Epithelial cell of proximal tubule (primary cell): Measurements from ENCODE around the gene DCAF8. TPM values are rescaled to one million over a fixed set of nuclear protein-coding genes. Genes with fewer than 3 reads are reported as not detected.

Source experiments
- DNase-seq: peaks from one replicate; pipeline ENCODE4 v3.0.0-alpha.2; 2011; ENCODE audit warnings: low read depth
- H3K4me3 ChIP-seq: 2 replicates; pipeline ENCODE4 v1.5.1; 2011; ENCODE audit warnings: low read depth, mild to moderate bottlenecking, low read length
- total RNA-seq: library from RNA; depleted of rRNA; stranded (reverse); fragments of >200 nt; gene quantifications from 2 replicates; pipeline ENCODE4 v1.2.3, GENCODE V29; 2015
- TF ChIP-seq, protein P1 (sequence below): conservative IDR thresholded peaks from 2 replicates; pipeline ENCODE4 v1.5.1; 2012; ENCODE audit warnings: low read depth, mild to moderate bottlenecking, low read length

DCAF8 gene
- total RNA-seq, 1 donor from 2014 or later = 32.3 TPM

DNA sequence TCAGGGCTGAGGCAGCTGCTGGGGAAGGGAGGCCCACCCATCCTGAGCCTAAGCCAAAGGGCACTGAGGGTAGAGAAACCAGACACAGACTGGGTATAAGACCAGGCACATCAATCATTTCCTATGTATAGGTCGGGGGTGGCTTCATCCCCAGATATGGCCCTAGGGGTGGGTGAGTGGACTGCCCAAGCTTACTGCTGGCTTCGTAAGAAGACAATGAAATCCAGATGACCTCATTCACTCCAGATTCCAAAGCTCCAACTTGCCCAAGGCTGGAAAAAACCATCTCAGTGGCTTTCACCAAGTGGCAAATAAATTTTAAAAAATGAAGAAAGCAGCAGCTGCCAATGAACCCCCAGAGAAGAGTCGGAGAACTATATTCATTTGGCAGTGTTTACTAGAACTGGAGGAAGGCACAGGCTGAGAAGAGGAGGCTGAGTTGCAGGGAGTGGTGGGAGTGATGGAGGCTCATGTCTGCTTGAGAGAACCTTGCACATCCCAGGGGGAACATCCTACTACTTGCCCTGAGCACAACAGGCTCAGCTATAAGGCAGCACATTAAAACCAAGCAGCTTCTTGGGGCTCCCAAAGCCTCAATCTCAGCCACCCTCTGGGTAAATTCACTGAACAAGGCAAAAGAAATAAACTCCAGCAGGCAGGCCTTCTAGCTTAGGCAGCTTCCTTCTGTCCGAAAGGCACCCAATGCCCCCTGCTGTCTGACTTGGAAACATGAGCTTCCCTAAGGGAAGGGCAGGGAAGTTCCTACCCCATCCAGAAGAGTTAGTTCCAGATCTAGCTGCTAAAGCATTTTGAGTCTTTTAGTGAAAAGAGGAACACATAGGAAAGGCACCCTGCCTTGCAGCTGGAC is 43.1 kb downstream of the DCAF8 start:
- no peak overlapping the region for H3K4me3 ChIP-seq
- DNase-seq = no peak
- TF ChIP-seq, protein P1, sequence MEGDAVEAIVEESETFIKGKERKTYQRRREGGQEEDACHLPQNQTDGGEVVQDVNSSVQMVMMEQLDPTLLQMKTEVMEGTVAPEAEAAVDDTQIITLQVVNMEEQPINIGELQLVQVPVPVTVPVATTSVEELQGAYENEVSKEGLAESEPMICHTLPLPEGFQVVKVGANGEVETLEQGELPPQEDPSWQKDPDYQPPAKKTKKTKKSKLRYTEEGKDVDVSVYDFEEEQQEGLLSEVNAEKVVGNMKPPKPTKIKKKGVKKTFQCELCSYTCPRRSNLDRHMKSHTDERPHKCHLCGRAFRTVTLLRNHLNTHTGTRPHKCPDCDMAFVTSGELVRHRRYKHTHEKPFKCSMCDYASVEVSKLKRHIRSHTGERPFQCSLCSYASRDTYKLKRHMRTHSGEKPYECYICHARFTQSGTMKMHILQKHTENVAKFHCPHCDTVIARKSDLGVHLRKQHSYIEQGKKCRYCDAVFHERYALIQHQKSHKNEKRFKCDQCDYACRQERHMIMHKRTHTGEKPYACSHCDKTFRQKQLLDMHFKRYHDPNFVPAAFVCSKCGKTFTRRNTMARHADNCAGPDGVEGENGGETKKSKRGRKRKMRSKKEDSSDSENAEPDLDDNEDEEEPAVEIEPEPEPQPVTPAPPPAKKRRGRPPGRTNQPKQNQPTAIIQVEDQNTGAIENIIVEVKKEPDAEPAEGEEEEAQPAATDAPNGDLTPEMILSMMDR = peak; percentile 75

DNA sequence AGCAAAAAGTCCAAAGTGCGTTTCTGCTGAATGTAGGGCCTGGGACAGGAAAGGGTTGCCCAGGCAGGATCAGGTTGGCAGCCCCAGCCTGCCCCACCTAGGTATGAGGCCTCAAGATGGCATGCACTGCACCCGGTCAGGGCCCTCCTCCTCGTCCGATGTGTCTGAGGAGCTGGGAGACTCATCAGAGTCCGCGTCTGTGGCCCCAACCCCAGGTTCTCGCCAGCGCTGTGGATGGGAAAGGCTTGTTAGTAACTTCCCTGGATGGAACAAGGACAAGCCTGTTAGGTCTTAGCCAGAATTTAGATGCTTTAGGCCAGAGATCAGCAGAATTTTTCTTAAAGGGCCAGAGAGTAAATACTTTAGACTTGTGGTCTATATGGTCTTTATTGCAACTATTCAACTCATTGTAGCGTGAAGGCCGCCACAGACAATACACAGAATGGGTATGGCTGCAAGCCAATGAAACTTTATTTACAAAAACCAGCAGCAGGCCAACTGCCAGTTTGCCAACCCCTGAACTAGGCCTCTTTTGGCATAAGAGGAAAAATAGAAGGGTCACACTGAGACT is 44.8 kb downstream of the DCAF8 start:
- no peak overlapping the region for H3K4me3 ChIP-seq
- TF ChIP-seq, protein P1 = no peak
- no peak for DNase-seq

DNA sequence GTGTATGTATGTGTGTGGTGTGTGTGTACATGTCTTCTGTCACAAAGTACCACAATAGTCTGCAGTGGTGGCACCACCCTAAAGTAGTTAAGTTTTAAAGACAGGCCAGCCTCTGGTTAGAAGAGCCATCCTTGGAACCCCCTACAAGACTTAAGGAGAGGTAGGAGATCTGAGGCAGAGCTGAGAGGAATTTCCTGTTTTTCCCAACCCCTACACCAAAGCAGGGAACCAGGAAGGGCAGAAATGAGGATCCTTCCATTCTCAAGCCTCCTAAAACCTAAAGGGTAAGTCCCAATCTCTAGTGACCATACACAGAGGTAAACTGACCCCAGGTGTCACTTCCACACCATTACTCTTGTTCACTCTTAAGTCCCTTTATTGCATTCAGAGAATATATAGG is 46.0 kb downstream of the DCAF8 start:
- no peak for DNase-seq
- H3K4me3 ChIP-seq = no peak overlapping the region
- TF ChIP-seq, protein P1 = no peak

DNA sequence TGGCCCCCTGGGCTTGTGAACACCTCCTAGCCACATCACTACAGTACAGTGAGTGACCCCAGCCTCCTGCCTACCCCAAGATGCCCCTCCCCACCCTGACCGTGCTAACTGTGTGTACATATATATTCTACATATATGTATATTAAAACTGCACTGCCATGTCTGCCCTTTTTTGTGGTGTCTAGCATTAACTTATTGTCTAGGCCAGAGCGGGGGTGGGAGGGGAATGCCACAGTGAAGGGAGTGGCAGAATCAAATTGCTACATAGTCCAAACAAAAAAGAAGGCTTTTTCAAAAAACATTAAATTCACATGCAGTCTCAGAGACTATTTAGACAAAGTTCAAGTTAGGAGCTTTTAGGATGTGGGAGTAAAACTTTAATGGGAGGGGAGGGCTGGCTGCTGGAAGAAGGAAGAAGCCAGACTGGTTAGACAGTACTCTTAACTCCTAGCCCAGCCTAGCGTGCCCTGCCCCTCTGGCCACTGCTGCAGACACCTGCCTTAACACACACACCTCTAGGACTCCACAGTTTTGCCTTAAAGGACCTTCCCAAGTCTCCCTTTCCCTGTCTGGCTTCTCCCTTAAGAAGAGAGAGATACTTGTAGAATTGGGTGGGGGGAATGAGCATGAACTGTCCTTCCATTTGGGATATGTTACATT is 47.7 kb downstream of the DCAF8 start:
- H3K4me3 ChIP-seq = no peak overlapping the region
- DNase-seq = no peak
- TF ChIP-seq, protein P1 = no peak

DNA sequence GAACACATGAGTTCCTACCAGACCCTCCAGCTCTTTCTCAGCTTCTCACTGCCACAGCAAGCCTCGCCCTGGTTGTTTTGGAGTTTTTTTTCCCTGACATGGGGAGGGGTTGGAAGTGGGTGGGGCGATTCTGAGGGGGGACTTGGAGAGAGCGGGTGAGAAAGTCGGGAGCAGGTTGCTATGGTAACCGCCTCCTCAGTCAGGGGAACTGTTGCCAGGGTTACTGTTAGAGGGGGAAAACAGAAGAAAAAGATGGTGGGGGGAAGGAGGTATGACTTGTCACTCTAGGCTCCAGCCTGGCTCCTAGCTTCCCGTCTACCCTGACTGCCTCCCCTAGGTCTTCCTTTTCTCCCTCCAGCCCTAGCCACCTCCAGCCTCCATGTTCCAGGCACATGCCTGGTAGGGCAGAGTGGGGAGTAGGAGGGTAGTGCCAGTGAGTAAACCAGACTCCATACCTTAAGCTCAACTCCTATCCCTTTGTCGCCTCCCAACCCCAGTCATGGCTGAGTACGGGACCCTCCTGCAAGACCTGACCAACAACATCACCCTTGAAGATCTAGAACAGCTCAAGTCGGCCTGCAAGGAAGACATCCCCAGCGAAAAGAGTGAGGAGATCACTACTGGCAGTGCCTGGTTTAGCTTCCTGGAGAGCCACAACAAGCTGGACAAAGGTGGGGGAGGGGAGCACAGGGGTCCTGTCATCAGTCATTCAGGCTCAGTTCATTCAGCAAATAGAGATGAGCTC is 51.1 kb downstream of the DCAF8 start:
- TF ChIP-seq, protein P1 = no peak
- no peak overlapping the region for H3K4me3 ChIP-seq
- DNase-seq = no peak

DNA sequence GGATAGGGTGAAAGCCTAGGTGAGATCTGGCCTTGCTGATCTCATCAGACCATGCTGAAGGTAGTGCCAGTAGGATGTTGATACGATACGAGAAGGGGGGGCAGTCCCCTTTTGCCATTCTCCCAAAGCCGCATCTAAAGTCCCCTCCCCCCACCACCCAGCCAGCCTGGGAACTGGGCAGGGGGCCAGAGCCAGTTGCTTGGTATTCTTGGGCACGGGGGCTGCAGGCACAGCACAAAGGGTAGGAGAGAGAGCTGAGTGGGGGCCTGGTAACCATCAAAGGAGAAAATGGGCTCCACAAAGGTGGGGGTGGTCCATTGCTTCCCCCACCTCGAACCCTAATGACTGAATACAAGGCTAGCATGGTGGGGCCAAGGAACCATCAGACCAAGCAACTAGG is 51.8 kb downstream of the DCAF8 start:
- no peak for DNase-seq
- H3K4me3 ChIP-seq = no peak overlapping the region
- TF ChIP-seq, protein P1 = no peak
